Erythroblast (primary cell): Measurements from ENCODE around the gene RNF166.

Experiments
- DNase-seq, 2 experiments: peaks; one replicate each; lab custom pipeline; 2025; lab: John Stamatoyannopoulos, UW
- GATA1 ChIP-seq: IDR thresholded peaks from 2 replicates; pipeline ENCODE4 v1.6.1; 2011; ENCODE audit warnings: low read depth, mild to moderate bottlenecking, control low read depth, low read length, moderate library complexity
- POLR2A ChIP-seq: IDR thresholded peaks from 2 replicates; pipeline ENCODE4 v1.6.1; 2011; ENCODE audit warnings: mild to moderate bottlenecking, low read length

RNF166 gene

DNA sequence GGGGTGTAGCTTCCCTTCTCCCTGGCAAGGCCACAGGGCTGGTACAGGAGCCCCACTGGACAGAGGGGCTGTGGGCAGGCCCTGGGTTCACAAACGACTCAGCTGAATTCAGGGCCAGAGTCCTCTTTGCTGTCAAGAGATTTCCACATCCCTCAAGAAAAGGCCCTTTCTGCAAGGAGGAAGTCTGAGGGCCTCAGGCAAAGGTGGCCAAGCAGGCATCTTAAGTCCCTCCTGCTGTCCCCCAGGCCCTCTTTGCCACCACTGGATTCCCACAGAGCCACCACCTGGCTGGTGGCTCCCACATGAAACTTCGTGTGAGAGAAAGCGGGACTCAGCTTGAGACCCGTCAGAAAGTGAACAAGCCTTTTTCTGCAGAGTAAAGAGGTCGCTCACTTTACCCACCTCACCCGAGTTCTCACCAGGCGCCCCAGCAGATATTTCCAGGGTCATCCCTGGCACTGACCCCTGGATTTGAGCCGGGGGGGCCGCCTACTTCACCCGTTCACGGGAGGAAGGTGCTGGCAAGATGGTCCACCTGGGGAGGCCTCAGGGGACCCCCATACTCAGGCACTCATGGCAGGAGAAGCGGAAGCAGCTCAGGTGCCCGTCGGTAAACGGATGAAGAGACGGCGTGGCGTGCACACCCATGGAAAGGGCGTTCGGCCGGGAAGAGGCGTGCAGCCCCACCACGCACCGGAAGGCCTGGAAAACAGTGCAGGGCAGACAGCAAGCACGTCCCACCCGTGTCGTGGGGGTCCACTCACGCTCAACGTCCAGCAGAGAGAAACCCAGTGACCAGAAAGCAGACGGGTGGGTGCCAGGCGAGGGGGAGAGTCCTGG, 3.6 kb downstream of the RNF166 start:
- no peak for DNase-seq
- TF ChIP-seq POLR2A (no peak), GATA1 (no peak)

DNA sequence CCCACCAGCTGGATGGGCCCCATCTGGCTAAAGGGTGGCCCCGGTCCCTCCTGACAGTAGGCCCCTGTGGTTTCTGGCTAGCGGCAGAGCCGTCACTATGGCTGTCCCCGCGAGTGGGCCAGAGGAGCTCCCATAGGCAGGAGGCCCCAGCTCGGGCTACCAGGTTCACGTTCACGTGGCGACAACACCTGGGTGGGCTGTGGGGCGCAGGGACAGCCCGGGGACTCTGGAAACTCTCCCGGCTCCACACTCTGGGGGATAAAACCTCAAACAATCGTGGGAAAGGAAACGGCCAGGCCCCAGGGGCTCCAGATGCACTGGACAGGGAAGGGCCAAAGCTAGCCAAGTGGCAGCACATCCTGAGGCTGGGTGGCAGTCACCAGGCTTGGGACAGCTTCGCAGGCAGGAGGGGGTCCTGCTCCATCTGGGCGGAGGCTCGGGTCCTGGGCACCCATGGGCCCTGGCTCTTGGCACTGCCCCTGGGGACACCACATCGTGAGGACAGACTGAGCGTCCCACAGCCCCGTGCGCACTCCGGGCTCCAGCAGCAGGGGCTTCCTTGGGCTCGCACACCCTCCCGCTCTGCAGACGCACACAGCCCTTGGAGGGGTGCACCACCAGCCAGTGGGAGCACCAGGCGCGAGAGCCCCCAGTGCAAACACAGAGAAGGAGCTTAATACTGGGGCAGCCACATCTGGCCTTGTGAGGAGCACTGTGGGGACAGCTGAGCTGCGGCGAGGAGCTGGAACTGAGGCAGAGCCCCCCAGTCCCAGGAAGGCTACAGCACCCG, 4.4 kb downstream of the RNF166 start:
- TF ChIP-seq POLR2A (no peak), GATA1 (no peak)
- DNase-seq: no peak

DNA sequence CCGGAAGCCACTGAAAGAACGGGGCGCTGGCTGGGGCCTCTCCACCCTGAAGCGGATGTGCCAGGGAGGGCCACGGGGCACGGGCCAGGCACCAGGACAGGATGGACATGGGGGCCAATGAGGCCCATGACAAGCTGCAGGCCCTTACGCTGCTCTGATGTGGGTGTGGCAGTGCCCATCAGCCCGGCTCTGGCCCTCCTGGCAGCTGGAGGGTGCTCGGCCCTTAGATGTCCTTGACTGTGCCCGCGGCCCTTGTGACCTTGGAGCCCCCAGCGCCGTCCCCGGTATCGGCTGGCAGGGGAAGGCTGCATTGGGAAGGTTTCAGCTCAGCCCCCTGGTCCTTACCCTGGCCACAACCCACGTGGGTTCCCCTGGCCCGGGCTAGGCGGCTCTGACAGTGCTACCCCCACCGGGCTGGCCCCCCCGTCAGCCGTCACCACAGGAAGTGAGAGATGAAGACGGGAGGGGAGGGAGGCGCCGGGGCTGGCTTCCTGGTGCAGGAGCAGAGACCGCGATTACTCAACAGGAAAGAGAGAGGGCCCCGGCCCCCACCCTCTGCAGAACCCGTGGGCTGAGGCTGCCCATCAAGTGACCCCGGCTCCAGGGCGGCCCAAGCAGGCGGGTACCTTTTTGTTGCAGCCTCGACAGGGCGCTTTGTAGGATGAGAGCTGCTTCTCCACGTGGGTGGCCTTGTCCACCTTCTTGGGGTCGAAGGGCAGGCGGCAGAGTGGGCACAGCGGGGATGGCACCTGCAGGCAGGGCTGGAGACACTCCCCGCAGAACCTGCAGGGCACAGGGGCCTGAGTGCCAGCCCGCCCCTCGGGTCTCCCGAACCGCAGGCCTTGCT, 5.3 kb downstream of the RNF166 start:
- TF ChIP-seq GATA1 (no peak), POLR2A (no peak)
- peak; percentile 59 to 61 for DNase-seq

DNA sequence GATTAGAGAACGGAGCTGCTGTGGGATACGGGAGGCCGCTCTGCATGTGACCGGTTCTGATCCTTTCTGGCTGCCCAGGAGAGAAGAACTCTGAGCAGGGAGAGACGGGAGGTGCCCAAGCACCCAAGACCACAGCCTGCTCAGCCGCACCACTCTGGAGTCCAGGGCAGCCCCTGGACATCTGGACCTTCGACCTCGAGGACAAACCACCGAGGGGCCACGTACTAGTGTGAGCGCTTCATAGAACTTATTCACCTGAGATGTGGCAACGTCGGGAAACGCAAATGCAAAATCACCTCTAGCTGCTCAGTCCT, 5.9 kb downstream of the RNF166 start:
- TF ChIP-seq GATA1 (no peak), POLR2A (no peak)
- no peak for DNase-seq

DNA sequence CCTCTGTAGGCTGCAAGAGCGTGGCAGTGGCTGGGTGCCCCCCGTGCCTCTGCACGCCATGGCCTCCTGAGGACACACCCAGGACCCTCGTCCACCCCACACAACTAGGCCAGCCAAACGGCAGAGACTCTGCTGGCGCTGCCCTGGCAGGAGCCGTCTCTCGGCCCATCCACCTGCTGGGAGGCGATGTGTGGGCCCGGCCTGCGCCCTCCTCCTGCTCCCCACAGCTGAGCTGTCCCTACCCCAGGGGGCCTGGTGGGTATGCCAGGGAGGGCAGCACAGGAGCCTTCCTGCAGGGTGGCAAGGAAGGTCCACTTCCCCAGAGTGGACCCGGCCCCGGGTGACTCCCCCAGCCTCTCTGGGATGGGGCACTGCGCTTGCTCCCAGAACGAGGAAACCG, 7.0 kb downstream of the RNF166 start:
- TF ChIP-seq POLR2A: no peak
- TF ChIP-seq GATA1: no peak

DNA sequence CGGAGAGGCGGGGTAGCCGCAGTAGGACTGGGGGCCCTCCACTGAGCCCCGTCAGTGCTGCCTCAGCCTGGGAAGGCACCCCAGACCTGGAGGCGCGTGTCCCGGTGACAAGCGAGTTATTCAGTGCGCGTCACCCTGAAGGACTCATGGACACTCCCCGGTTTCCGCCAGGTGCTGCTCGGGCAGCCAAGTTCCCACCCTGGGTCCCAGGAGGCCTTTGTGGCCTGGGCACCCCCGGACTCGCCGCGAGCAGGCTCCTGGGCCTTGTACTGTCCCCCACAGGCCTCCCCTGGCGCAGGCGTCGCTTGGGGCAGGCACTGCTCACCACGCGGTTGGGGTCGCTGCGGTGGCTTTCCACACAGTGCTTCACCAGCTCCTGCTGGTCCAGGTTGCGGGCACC, 7.6 kb downstream of the RNF166 start:
- TF ChIP-seq GATA1: no peak
- no peak for TF ChIP-seq POLR2A
- no peak for DNase-seq

More for the DNA sequence above, 7.0 kb downstream of the RNF166 start:
- no peak for DNase-seq

DNA sequence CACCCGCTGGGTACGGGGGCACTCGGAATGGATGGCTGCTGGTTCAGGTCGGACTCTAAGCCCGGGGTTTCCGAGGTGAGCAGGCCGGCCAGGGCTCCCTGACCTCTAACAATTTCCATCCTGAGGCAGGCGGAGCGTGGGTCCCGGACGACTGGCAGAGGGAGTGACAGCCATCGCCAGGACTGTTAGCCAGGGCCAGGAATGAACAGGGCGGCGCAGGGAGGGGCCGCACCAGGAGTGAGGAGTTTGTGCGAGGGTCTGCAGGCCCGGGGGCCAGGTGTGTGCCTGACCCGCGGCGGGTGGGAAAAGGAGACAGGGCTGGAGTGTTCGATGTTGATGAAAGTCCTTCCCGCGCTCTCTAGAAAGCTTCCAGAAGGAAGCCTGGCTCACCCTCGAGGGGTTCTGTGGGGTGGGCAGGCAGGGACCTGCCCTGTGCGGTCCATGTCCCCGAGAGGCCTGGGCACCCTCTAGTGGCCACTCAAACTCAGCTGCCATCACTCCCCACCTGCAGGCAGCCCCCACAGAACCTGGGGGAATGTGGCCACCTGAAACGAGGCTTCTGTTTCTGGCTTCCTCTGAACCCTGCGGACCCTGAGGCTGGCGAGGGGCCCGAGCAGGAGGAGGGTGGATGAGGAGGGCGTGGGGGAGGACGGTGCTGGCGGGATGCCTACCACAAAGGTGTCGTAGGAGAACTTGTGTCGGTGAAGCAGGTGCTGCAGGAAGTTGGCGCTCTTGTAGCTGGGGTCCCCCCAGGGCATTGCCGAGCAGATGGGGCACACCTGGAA, 8.2 kb downstream of the RNF166 start:
- no peak for DNase-seq
- TF ChIP-seq POLR2A: no peak
- TF ChIP-seq GATA1: no peak

DNA sequence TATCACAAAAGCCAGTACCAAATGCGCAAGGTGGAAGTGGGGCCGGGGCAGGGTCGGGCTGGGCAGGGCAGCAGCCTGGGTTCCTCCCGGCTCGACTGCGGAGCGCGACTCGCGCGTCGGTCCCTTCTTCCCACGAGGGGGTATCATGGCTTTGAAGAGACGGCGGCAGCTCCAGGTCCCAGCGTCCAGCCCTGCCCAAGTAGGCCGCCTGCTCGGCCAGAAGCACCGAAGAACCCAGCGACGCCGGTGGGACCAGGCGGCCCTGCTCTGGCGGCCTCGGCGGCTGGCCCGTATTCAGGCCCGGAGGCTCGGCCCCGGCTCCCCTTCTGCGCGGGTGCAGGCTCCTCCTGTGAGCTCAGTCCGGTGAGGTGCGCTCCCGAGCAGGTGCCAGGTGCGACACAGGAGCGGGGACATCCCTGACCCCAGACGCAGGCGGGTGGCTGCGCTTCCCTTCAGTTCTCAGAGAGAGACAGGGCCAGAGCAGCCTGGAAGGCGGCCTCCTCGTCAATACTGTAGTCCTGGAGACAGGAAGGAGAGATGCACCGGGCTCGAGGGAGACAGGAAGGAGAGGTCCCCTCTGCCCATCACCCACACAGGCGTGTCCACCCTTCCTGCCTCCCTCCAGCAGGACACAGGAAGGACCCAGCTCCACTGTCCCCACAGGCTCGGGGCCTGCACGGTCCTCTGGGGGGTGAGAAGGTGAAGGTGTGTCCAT, 8.9 kb downstream of the RNF166 start:
- no peak for DNase-seq
- TF ChIP-seq POLR2A: no peak
- no peak for TF ChIP-seq GATA1

DNA sequence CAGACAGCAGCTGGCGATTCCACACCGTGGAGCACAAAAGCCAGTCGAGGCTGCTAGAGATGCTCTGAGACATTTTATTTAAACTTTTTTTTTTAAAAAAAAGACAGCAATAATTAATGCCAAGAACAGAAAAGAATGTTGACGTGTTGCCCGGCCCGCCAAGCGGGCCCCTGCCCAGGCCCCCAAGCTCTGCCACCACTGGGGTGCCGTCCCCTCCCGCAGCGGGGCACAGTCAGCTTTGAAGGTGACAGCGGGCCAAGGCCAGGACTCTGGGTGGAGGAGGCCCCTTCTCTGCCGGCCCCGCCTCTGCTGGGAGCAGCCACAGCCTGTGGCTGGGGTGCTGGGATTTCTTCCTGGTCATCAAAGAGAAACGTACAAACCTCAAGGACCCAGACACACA, 9.8 kb downstream of the RNF166 start:
- TF ChIP-seq POLR2A (no peak), GATA1 (no peak)
- DNase-seq: no peak

DNA sequence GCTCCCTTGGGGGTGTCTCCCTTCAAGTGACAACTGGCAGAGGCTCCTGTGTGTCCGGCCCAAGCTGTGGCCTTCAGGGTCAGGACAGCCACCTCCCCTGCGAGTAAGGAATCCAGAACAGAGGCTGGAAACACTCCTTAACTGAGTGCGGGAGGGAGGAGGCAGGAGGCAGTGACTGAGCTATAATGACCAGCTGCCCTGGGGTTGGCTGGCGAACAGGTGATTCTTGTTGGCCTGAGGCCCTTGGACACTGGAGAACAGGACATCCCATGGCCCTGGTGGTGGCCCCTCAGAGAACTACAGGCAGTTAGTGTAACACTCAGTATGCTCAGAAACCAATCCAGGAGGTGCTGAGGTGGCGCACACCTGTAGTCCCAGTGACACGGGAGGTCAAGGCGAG, 10.5 kb downstream of the RNF166 start:
- TF ChIP-seq GATA1: no peak
- TF ChIP-seq POLR2A: no peak
- DNase-seq: no peak

DNA sequence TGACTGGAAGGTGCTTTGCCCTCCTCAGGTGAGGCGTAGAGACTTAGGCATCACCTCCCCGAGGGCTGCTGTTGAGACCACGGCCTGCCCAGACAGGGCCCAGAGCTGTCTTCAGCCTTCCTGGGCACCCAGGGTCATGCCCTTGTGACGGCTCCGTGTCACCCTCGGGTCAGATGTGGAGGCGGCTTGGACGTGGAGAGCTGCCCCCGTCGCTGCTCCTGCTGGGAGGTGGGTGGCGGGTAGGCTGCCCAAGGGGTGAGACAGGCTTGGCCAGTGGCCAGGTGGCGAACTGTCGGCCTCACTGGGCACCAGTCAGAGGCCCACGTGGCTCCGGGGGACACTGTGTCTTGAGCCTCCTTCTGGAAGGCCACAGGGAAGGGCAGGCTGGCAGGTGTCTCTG, 11.0 kb downstream of the RNF166 start:
- DNase-seq: no peak
- TF ChIP-seq GATA1: no peak
- no peak for TF ChIP-seq POLR2A
